Gastroesophageal sphincter (tissue), 4 donors: ENCODE results near the gene SH3RF1. TPM values are rescaled to one million over a fixed set of nuclear protein-coding genes. Genes with fewer than 3 reads are reported as not detected.

ENCODE experiments used
- ATAC-seq: fragments of 150-250 bp; one replicate; pipeline ENCODE4 v1.9.1; 2016; ENCODE audit warnings: mild to moderate bottlenecking, moderate library complexity
- H3K27ac ChIP-seq, 4 donors: fragments of 200-600 bp; sonication (generic) in 3 of 4; 1 replicate in 3 of 4; 2 replicates in 1 of 4; pipeline ENCODE4 v1.5.1; 2016 to 2019
- H3K27me3 ChIP-seq: fragments of 200-600 bp; sonication (generic); one replicate; pipeline ENCODE4 v1.5.1; 2019
- H3K36me3 ChIP-seq, 2 donors: fragments of 200-600 bp; sonication (generic); one replicate each; pipeline ENCODE4 v1.5.1; 2019; ENCODE audit warnings: control low read depth in 1 of 2
- H3K4me1 ChIP-seq, 3 donors: fragments of 200-600 bp; sonication (generic); 1 replicate in 2 of 3; 2 replicates in 1 of 3; pipeline ENCODE4 v1.5.1; 2016 to 2019; ENCODE audit warnings: control low read depth in 2 of 3
- H3K4me3 ChIP-seq, 2 donors: fragments of 200-600 bp; sonication (generic); one replicate each; pipeline ENCODE4 v1.5.1; 2019; ENCODE audit warnings: mild to moderate bottlenecking in 1 of 2, moderate library complexity in 1 of 2
- H3K9me3 ChIP-seq, 3 donors: fragments of 200-600 bp; sonication (generic); one replicate each; pipeline ENCODE4 v1.5.1; 2017 to 2019; ENCODE audit warnings: control low read depth in 2 of 3
- EP300 ChIP-seq: sonication (generic); formaldehyde crosslinking; IDR thresholded peaks from one replicate; pipeline ENCODE4 v1.6.1; 2017; ENCODE audit warnings: antibody characterized with exemption, mild to moderate bottlenecking
- POLR2A ChIP-seq, 2 donors: fragments of 450-650 bp; IDR thresholded peaks; one replicate each; pipeline ENCODE4 v1.6.1; 2017; ENCODE audit warnings: antibody characterized with exemption in 2 of 2, mild to moderate bottlenecking in 2 of 2, moderate library complexity in 1 of 2
- POLR2AphosphoS5 ChIP-seq: sonication (generic); formaldehyde crosslinking; IDR thresholded peaks from one replicate; pipeline ENCODE4 v1.6.1; 2017; ENCODE audit warnings: antibody characterized with exemption
- WGBS, 2 donors: methylation state at CpG; one replicate each; pipeline ENCODE4 v1.1.5; 2018; ENCODE audit warnings: low coverage in 1 of 2; 5-methylcytosine and 5-hydroxymethylcytosine counted together
- total RNA-seq, 4 donors: library from RNA; depleted of rRNA; stranded (reverse); fragments of >200 nt; gene quantifications; one replicate each; pipeline ENCODE4 v1.1.0, GENCODE V29; 2016
- TF ChIP-seq, protein P1 (sequence below), 4 experiments: fragments of 200-600 bp in 2 of 4; fragments of 450-650 bp in 2 of 4; sonication (generic) in 1 of 4; IDR thresholded peaks; one replicate each; pipeline ENCODE4 v1.5.1; 2017 to 2019; ENCODE audit warnings: antibody characterized with exemption in 4 of 4, mild to moderate bottlenecking in 2 of 4, moderate library complexity in 2 of 4

The SH3RF1 gene
- total RNA-seq, 4 donors from 2014 or later, result 9.2 to 17.6 (median 13.3) TPM

DNA sequence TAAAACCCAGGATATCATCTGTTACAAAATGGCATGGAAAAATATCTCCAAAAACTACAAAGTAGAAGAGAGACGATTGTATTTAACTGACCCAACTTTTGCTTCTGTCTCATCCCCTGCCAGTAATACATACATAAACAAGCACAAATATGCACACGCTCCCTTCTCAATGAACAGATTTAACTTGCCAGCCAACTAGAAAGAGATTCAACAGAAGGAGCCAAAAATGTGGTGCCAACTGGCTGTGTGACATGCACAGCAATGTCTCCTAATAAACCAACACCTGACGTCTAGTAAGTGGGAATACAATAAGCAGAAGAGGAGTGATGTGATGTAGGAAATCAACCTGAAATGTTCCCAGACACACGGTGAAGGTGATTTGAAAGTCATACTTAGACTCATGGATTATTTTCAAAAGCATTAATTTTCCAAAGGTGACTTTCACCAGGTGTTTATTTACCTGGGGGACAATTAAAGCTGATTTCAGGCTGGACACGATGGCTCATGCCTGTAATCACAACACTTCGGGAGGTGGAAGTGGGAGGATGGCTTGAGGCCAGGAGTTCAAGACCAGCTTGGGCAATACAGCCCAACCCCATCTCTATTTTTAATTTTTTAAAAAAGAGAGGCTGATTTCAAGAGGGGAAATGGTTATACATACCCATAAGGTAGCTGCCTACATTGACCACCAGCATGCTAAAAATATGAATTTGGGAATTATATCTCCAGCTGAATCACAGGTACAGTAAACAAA lies 33.7 kb downstream of the SH3RF1 start:
- Histone ChIP-seq H3K9me3 (no peaks in the 10 kb centered on the region), H3K27ac (no peak overlapping the region), H3K27me3 (no peaks in the 10 kb centered on the region), H3K4me3 (no peak overlapping the region), H3K4me1 (peaks cover 2 to 54% (median 14%) of the 10 kb centered on the region in 3 donors), H3K36me3 (no peaks in the 10 kb centered on the region)
- 20 to 29% methylated on average over 5 to 6 of the region's 6 CpGs for WGBS, 2 donors
- TF ChIP-seq POLR2AphosphoS5, result peak; percentile 21
- TF ChIP-seq, protein P1, sequence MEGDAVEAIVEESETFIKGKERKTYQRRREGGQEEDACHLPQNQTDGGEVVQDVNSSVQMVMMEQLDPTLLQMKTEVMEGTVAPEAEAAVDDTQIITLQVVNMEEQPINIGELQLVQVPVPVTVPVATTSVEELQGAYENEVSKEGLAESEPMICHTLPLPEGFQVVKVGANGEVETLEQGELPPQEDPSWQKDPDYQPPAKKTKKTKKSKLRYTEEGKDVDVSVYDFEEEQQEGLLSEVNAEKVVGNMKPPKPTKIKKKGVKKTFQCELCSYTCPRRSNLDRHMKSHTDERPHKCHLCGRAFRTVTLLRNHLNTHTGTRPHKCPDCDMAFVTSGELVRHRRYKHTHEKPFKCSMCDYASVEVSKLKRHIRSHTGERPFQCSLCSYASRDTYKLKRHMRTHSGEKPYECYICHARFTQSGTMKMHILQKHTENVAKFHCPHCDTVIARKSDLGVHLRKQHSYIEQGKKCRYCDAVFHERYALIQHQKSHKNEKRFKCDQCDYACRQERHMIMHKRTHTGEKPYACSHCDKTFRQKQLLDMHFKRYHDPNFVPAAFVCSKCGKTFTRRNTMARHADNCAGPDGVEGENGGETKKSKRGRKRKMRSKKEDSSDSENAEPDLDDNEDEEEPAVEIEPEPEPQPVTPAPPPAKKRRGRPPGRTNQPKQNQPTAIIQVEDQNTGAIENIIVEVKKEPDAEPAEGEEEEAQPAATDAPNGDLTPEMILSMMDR (IDR thresholded peaks at IDR 0.05), result no peak
- ATAC-seq, result no peak

DNA sequence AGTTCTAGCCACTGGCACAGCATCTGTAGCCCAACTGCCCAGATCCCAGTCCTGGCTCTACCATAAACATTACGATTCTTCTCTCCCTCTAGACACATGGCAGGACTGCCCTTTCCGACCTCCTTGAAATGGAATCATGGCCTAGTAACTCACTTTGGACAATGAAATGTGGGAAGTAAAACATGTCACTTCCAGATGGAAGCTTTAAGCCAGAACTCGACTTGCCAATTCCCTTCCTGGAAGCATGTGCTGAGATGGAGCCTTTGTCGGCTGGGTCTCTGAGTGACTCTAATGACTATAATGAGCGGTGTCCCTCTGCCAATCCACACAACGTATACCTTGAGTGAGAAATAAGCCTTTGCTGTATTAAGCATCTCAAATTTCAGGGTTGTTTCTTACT lies 34.7 kb downstream of the SH3RF1 start:
- WGBS, 2 donors, result 49 to 86% methylated on average over 3 to 6 of the region's 6 CpGs
- Histone ChIP-seq H3K4me1 (peaks cover 2 to 48% (median 14%) of the 10 kb centered on the region in 3 donors), H3K36me3 (no peaks in the 10 kb centered on the region), H3K27ac (no peak overlapping the region), H3K27me3 (no peaks in the 10 kb centered on the region), H3K9me3 (no peaks in the 10 kb centered on the region), H3K4me3 (no peak overlapping the region)
- TF ChIP-seq POLR2AphosphoS5 (no peak), EP300 (no peak), POLR2A (IDR thresholded peaks at IDR 0.05) (no peak)
- TF ChIP-seq, protein P1 (IDR thresholded peaks at IDR 0.05), result no peak
- ATAC-seq, result no peak

- no peak overlapping the region for H3K27ac ChIP-seq
Measured at GRCh38 chr4:169234137-169234855, 36.5 kb downstream of the SH3RF1 start.

GRCh38 chr4:169233691-169234090 lies 37.1 kb downstream of the SH3RF1 start:
- no peaks in the 10 kb centered on the region for H3K27me3 ChIP-seq
- no peaks in the 10 kb centered on the region for H3K36me3 ChIP-seq
- TF ChIP-seq POLR2AphosphoS5 (no peak), EP300 (no peak), POLR2A (IDR thresholded peaks at IDR 0.05) (no peak)
- TF ChIP-seq, protein P1 (IDR thresholded peaks at IDR 0.05), result no peak
- no peak overlapping the region for H3K27ac ChIP-seq
- no peak overlapping the region for H3K4me3 ChIP-seq
- WGBS, 2 donors, result 86 to 100% methylated on average over 3 of the region's 4 CpGs
- ATAC-seq, result no peak
- H3K9me3 ChIP-seq, result no peaks in the 10 kb centered on the region
- H3K4me1 ChIP-seq, result peaks cover 2 to 45% (median 14%) of the 10 kb centered on the region in 3 donors

More at GRCh38 chr4:169234137-169234855, 36.5 kb downstream of the SH3RF1 start:
- TF ChIP-seq POLR2A (IDR thresholded peaks at IDR 0.05) (no peak), EP300 (no peak), POLR2AphosphoS5 (no peak)
- TF ChIP-seq, protein P1 (IDR thresholded peaks at IDR 0.05), result no peak
- ATAC-seq, result no peak
- peaks cover 2 to 50% (median 14%) of the 10 kb centered on the region in 3 donors for H3K4me1 ChIP-seq
- H3K36me3 ChIP-seq, result no peaks in the 10 kb centered on the region
- H3K27me3 ChIP-seq, result no peaks in the 10 kb centered on the region
- 60 to 77% methylated on average over 7 of the region's 7 CpGs for WGBS, 2 donors
- H3K9me3 ChIP-seq, result no peaks in the 10 kb centered on the region
- no peak overlapping the region for H3K4me3 ChIP-seq
